Putamen (tissue), 1 donor: ENCODE measurements around the gene EPS15.
"Not testable (repeated sequence)": the region's sequence is repeated elsewhere in the genome, so short reads cannot be mapped to it uniquely, and the experiment has no call there.

ENCODE experiments used
- DNase-seq: peaks from one replicate; pipeline ENCODE4 v3.0.0-alpha.2; 2016; ENCODE audit warnings: low spot score

Gene EPS15

DNA sequence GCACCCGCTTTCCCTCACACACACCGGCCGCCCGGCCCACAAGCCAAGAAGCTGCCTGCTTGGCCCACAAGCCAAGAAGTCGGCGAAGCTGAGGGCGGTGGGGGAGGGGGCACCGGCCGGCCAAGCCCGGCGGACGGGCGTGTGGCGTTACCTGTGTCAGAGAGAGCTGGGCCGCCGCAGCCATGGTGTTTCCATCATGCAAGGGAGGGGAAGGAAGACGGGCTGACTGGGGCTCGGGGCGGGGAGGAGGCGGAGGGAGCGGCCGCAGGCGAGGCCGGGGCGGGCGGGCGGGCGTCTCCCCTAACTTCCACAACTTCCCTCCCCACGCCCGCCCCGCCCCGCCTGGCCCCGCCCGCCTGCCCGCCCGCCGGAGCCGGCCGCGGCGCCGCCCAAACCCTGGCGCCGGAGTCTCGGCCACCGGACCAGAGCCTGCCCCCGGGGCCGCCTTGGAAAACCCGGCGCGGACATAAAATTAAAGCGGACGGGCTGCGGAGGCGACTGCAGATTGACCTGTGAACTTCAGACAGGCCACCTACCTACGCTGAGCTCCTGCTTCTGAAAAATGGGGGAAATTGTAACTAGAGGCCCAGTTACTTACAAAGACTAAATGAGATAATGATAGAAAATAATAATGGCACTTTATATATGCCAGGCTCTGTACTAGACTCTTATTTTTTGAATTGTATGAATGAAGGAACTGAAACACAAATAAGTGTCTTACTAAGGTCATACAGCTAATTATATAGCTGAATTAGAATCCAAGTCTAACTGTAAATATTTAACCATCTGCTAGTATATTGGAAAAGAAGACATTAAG lies at the start of gene EPS15:
Gene EPS15, minus strand, starts transcription at position 219 of the 817 bp plus-strand sequence. Its CDS starts 35 bp downstream, at position 184.
- peak; percentile 80 for DNase-seq

DNA sequence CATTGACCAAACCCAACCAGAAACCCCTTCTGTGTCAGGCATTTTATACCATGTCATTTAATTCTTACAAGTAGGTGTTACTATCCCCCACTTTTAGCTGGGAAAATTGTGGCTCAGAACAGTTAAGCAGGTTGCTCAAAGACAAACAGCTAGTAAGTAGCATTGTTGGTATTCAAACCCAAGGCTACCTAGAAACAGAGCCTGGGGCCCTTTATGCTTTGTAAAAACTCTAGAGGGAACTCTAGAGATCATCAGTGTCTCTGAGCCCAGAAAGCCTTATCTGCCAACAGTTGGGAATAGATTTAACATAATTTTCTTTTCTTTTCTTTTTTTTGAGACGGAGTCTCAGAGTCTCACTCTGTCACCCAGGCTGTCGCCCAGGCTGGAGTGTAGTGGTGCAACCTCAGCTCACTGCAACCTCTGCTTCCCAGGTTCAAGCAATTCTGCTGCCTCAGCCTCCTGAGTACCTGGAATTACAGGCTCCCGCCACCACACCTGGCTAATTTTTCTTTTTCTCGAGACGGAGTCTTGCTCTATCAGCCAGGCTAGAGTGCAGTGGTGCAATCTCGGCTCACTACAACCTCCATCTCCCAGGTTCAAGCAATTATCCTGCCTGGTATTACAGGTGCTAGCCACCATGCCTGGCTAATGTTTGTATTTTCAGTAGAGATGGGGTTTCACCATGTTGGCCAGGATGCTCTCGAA lies 49.3 kb upstream of the EPS15 start:
- DNase-seq: no peak

DNA sequence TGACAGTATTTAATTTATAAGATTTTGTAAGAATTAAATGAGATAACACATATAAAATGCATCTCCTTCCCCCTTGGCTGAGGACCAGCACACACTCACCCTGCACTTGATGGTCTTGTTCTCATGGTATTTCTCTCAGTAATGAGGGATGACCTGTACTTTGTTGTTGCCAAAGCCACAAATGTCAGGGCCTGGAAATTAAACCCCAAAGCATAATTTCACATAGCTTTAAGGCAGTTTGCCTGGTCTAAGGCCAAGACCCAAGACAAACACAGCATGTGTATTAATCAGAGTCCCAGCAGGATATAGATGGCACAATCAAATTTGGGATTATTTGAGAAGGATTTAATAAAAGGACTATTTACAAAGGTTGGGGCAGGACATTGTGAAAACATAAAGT lies 48.6 kb upstream of the EPS15 start:
- DNase-seq: no peak

DNA sequence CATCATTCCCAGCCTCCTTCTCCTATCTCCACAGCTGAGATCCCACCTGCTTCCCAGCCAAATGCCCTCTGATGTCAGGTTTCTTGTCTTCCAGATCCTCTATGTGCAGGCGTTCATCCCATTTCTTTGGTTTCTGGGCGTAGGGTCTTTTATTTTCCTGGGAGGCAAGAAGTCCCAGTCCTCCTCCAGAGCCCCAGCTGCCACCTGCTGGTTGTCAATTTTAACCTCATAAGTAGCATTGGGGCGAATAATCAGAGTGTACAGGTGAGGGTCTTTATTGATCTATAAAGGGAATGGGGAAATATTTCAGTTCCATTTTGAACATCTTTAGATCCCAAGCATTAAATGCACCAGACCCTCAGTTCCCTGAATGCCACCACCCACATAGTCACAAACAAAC lies 47.2 kb upstream of the EPS15 start:
- DNase-seq: no peak

DNA sequence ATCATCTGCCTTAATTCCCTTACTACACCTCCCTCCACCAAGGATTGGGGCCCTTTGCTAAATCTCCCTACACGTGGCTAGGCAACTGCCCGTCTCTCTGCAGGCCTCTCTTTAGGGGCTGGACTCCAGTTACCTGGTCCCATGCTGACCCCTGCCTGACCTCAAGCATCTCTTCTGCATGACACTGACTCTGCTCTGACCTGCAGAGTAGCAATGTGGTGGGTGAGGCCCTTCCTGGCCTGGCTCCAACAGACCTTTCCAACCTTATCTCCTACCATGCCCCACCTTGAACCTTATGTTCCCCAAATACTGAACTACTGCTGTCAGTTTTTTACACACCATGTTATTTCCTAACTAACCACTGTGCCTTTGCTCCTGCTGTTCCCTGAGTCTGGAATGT lies 45.9 kb upstream of the EPS15 start:
- DNase-seq: no peak

DNA sequence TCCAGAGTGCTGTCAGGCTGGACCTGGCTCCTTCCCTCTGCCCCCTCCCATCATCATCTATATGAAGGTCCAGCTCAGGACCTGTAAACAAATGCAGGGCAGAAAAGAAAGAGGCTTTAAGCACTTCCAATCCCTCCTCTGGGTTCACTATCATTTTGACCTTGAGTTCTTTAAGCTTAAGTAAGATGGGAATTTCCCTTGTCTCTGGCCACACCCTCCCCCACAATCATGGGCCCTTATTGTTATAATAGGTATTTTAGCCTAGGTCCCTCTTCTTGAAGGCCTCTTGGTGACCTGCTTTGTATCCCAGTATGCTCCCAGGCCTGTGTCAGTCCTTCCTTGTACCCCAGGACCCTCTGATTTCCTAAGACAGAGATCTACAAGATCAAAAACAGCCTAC lies 45.1 kb upstream of the EPS15 start:
- no peak for DNase-seq

DNA sequence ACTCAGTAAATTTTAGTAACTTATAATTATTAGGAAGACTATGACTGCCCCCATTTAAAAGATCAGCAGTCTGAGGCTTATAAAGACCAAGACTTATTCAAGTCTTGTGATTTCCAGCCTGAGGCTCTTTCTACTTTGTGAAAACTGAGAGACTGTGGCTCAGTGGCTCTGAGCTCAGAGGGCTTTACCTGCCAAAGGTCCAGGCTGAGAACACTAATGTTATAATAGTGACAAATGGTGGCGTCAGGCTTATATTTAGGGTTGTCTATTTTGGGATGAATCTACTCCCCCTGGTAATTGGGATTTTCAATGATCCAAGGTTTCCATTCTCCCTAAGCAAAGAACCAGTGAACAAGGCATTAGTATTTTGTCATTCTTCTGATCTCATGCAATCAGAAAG lies 42.6 kb upstream of the EPS15 start:
- DNase-seq: no peak

DNA sequence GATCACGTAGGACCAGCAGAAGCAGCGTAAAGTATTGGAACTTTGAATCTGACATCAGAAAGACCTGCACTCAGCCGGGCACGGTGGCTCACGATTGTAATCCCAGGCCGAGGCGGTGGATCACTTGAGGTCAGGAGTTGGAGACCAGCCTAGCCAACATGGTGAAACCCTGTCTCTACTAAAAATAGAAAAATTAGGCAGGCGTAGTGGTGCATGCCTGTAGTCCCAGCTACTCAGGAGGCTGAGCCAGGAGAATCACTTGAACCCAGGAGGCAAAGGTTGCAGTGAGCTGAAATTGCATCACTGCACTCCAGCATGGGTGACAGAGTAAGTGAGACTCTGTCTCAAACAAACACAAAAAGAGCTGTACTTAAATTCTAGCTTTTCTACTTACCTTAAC lies 41.8 kb upstream of the EPS15 start:
- DNase-seq: not testable (repeated sequence)

DNA sequence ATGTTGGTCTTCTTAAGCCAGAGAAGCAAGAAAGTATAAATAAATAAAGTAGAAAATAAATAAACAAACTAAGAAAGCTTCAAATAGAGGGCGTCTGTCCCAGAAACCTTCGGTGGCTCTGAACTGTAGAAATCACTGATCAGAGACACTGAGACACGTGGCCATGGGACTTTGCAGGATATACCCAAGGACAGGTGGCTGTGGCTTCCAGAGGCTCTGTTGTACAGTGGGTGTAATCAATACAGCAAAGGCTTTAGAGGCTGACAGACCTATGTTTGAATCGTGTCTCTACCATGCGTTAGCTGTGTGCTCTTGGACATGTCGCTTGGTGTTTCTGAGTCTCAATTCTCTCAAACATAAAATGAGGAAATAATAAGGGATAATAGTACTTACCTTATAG lies 41.0 kb upstream of the EPS15 start:
- no peak for DNase-seq

DNA sequence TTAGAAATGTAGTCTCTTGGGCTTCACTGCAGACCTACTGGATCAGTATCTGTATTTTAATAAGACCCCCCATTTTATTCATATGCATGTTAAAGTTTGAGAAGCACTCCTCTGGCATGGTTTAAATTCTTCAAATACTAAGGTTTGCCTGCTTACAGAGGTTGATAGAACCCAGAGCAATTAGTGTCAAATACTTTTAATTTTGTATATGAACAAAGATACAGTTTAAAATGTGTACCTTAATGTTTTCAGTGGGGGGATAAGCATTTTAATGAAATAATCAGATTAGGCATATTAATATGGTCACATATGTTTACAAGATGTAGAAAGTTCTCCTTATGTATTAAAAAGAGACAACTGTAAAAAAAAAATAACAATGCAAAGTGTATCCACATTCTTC lies 40.4 kb upstream of the EPS15 start:
- DNase-seq: no peak

DNA sequence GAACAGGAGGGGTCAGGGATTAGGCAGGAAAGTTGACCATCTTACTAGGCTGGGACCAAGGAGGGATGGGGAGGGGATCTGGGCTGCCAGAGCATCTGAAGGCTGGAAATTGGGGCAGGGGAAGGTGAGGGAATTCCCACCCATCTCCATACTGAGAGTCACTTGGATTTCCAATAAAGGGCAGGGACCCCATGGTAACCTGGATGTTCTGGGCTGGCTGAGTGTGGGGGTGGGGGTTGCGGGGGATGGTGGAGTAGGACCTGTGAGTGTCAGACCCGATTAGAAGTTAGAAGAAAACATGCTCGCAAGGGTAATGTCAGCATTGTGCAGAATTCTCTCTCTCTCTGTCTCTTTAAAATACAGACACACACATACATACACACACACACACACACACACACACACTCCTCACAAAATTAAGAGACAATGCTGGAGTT lies 40.0 kb upstream of the EPS15 start:
- no peak for DNase-seq

DNA sequence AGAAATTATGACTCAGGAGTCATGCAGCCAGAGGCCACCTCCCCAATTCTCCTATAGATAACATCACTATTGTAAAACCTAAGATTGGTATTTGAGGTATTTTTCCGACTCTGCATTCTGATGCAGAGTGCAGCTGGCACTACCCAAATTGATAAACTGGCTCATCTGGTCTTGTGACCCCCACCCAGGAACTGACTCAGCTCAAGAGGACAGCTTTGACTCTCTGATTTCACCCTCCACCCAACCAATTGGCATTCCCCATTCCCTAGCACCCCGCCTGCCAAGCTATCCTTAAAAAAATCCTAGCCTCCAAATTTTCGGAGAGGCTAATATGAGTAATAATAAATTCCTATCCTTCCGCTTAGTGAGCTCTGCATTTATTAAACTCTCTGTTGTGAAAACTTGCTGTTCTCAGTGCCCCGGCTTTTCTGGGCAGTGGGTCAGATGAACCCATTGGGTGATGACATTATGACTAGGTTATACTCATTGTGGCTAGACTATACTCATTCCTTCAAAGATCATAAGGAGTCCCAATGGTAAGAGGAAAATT lies 39.4 kb upstream of the EPS15 start:
- no peak for DNase-seq

DNA sequence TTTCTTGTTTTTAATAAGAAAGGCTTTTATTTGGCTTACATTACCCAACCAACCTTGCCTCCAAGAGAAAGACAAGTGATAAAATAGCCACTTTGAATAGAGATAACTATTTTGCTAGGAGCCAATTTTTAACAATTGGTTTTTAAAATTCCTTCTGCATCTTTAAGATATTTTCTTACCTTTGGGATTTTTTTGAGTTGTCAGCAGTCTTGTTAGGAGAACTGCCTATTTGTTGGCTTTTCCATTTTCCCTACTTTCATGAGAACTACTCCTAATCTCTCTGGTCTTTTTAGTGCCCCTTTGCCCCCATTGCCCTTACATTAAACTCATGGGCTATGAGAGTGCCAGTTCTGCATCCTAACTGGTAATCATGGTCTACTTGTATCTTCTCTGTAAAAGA lies 38.1 kb upstream of the EPS15 start:
- DNase-seq: no peak

DNA sequence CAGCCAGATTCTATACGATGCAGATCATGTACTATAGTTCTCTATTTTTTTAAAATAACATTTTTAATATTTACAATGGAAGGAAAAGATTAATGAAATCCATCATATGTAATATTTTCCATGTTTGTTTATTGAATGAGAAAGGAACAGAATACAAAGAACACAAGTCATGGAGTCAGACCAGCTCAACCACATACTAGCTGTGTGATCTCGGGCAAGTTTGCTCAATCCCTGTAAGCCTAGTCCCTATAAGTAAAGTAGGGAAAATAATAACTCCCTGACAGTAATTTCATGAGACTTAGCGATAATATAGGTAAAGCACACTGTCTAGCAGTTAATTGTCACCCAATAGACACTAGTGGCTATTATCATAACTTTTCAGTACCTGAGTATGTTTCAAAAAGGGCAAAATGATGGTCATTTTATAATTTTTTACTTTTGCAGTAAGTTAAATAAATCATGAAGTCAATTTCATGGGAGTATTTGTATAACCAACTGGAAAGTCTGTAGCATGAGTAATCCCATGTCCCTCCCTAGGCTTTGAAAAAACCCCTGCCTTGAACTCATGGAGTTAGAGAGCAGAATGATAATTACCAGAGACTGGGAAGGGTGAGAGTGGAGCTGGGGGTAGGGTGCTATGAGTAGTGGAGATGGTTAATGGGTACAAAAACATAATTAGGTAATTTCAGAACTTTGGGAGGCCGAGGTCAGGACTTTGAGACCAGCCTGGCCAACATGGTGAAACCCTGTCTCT lies 37.0 kb upstream of the EPS15 start:
- no peak for DNase-seq

DNA sequence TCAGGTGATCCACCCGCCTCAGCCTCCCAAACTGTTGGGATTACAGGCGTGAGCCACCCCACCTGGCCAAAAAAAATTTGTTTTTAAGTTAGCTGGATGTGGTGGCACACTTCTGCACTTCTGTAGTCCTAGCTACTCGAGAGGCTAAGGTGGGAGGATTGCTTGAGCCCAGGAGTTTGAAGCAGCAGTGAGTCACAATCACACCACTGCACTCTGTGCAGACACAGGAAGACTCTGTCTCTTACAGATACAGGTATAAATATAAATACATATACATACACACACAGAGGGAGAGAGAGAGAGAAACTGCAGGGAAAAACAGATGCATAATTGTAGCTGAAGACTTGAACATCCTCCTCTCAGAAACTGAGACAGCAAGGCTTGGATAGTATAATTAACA lies 34.8 kb upstream of the EPS15 start:
- no peak for DNase-seq

DNA sequence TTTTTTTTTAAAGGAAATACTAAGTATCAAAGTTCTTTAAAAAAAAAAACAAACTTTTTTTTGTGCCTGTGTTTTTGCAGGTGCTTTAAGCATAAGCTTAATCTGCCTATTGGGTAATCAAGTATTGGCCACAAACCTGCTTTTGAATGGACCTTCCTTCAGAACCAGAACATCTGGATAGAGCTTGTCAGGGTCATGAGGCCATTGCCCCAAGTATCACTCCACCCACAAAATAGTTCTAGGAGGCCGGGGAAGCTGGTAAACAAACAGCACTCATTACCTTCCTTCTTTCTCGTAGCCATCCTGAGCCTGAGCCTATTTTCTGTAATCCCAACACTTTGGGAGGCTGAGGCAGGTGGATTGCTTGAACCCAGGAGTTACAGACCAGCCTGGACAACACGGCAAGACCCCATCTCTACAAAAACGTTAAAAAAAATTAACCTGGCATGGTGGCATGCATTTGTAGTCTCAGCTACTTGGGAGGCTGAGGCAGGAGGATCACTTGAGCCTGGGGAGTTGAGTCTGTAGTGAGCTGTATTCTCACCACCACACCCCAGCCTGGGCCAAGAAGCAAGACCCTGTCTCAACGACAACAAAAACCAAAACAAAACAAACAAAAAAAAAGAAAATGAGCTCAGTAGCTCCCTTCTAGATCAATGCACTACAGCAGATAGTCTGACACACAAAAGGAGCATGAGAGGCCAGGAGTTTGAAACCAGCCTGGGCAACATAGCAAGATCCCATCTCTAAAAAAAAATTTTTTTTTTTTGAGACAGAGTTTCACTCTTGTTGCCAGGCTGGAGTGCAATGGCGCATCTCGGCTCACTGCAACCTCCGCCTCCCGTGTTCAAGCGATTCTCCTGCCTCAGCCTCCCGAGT lies 34.1 kb upstream of the EPS15 start:
- DNase-seq: no peak

DNA sequence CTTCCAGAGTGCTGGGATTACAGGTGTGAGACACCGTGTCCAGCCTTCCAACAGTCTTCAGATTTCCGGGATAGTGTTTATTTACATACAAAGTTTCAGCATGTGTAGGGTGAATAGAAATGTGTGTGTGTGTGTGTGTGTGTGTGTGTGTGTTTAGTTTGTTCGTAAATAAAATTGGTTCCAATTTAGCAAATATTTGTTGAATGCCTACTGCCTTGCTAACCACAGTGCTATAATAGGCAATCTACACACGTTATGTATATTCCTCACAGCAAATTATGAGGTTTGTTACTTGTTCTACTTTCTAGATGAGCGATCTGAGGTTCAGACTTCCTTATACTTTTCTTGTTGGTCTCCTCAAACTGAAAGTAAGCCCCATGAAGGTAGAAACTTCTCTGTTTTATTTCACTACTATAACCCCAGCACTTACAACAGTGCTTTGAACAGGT lies 32.8 kb upstream of the EPS15 start:
- DNase-seq: no peak

DNA sequence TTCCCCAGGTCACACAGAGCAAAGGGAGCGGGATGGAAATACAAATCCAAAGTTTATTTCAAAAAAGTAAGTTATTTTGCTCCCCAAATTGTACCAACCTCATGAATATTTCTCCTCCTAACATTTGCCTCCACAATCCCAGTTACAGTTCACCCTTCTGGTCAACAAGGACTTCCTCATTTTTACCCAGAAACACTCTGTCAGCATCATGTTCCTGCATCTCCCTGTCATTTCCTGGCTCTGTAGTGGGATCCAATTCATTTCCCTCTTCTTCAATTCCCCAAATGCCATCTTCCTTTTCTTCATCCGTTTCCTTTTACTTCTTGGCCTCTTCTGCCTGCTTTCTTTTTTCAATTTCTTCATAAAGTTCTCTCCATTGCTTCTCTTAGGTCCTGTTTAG lies 32.0 kb upstream of the EPS15 start:
- DNase-seq: no peak

DNA sequence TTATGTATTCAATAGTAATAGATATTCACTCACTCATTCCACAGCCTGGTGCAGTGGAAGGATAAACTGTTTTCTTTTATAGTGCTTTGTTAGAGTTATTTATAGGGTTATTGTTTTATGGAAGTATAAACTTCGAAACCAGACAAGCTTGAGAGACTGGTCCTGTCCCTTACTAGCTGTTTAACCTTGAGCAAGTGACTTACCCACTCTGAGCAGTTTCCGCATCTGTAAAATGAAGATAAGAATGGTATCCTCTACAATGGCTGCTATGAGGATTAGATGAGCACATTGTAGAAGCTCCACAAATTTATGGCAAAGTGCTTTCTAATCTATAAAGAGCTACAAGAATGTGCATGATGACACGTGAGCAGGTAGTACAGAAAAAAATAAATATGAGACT lies 30.8 kb upstream of the EPS15 start:
- DNase-seq: no peak

DNA sequence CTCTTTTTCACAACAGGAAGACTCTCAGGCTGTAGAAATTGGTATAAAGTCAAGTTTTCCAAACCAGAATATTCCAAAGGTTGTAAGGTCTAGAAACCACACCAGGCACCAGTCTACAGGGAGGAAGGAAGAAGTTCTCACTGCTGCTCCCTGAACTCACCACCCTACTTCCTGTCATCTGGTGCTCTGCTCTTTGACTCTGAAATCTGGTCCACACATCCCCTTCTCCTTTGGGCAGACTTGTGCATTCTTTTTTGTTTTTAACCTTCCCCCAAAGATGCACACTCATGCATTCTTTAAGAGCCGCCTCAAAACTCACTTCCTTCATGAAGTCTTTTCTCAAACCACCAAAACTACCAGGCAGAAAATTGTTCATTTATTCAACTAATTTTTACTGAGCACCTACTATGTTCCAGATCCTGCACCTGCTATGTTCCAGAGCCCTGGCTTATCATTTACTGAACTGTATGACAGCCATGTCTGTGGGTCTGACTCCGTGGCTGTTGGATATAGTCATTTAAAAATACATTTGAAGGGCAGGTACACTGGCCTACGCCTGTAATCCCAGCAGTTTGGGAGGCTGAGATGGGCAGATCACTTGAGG lies 30.1 kb upstream of the EPS15 start:
- no peak for DNase-seq

DNA sequence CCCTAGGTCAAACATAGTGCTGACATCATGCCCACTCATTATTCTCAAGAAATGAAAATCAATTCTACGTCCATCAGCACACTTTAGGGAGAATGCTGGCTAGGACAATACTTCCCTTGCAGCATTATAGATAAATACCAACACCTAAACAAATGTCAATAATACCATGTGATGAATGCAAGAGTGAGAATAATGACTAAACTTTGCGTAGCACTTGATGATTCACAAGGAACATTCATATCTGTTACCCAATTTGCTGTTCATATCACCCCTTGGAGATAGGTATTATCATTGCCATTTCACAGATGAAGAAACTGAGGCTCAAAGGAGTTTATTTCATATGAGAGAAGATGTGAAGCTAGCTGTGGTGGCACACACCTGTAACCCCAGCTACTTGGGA lies 24.8 kb upstream of the EPS15 start:
- no peak for DNase-seq
